Measurements from ENCODE around the gene OSBPL6.

DNA sequence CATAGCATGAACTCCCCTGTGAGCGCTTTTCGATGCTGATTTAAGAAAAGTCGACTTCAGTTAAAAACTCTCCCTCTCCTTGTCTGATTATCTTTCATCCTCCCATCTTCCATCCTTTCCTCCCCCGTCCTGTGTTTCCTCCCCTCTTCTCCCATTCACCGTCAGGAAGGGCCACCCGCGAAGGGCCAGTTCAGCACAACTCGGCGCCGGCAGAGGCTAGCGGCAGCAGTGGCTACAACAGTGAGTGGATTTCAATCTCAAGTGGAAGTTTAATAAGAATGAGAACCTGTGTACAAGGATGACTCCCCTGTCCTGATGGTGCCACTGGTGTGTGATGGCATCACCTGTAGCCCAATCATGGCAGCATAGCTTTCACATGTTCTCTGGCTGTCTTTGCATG lies 149.8 kb downstream of the OSBPL6 start:
- TF ChIP-seq, protein P1, sequence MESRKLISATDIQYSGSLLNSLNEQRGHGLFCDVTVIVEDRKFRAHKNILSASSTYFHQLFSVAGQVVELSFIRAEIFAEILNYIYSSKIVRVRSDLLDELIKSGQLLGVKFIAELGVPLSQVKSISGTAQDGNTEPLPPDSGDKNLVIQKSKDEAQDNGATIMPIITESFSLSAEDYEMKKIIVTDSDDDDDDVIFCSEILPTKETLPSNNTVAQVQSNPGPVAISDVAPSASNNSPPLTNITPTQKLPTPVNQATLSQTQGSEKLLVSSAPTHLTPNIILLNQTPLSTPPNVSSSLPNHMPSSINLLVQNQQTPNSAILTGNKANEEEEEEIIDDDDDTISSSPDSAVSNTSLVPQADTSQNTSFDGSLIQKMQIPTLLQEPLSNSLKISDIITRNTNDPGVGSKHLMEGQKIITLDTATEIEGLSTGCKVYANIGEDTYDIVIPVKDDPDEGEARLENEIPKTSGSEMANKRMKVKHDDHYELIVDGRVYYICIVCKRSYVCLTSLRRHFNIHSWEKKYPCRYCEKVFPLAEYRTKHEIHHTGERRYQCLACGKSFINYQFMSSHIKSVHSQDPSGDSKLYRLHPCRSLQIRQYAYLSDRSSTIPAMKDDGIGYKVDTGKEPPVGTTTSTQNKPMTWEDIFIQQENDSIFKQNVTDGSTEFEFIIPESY (IDR thresholded peaks at IDR 0.05) = no peak
- TF ChIP-seq, protein P2, sequence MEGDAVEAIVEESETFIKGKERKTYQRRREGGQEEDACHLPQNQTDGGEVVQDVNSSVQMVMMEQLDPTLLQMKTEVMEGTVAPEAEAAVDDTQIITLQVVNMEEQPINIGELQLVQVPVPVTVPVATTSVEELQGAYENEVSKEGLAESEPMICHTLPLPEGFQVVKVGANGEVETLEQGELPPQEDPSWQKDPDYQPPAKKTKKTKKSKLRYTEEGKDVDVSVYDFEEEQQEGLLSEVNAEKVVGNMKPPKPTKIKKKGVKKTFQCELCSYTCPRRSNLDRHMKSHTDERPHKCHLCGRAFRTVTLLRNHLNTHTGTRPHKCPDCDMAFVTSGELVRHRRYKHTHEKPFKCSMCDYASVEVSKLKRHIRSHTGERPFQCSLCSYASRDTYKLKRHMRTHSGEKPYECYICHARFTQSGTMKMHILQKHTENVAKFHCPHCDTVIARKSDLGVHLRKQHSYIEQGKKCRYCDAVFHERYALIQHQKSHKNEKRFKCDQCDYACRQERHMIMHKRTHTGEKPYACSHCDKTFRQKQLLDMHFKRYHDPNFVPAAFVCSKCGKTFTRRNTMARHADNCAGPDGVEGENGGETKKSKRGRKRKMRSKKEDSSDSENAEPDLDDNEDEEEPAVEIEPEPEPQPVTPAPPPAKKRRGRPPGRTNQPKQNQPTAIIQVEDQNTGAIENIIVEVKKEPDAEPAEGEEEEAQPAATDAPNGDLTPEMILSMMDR (IDR thresholded peaks at IDR 0.05; ENCODE audit: low read depth, low read length, missing input control) = no peak
- TF ChIP-seq FOXA1 (IDR thresholded peaks at IDR 0.05) (no peak), YY1 (IDR thresholded peaks at IDR 0.05) (no peak)
- TF ChIP-seq, protein P3, sequence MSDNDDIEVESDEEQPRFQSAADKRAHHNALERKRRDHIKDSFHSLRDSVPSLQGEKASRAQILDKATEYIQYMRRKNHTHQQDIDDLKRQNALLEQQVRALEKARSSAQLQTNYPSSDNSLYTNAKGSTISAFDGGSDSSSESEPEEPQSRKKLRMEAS (IDR thresholded peaks at IDR 0.05) = no peak

Measured in liver (tissue), 2 donors.